H9 (cell line): Measurements from ENCODE around the gene FAM222B. TPM values are rescaled to one million over a fixed set of nuclear protein-coding genes. Genes with fewer than 3 reads are reported as not detected.

ENCODE experiments used
- DNase-seq: peaks from one replicate; pipeline ENCODE4 v3.0.0-alpha.2; 2017
- H2AFZ ChIP-seq: one replicate; pipeline ENCODE4 v1.6.1; 2013; ENCODE audit warnings: mild to moderate bottlenecking, low read length, control low read depth, moderate library complexity
- H2AK5ac ChIP-seq: 2 replicates; pipeline ENCODE4 v1.6.1; 2013; ENCODE audit warnings: low read length, control low read depth, mixed read lengths; ENCODE audit not compliant: insufficient read length
- H2BK120ac ChIP-seq: one replicate; pipeline ENCODE4 v1.6.1; 2013; ENCODE audit warnings: low read depth, mild to moderate bottlenecking, low read length, control low read depth, inconsistent platforms; ENCODE audit not compliant: poor library complexity, severe bottlenecking
- H2BK12ac ChIP-seq: 2 replicates; pipeline ENCODE4 v1.6.1; 2013; ENCODE audit warnings: low read length, control low read depth, mixed read lengths, low read depth; ENCODE audit not compliant: insufficient read length
- H2BK15ac ChIP-seq: 2 replicates; pipeline ENCODE4 v1.6.1; 2013; ENCODE audit warnings: low read depth, low read length, control low read depth
- H2BK20ac ChIP-seq: one replicate; pipeline ENCODE4 v1.6.1; 2013; ENCODE audit warnings: low read depth, mild to moderate bottlenecking, low read length, control low read depth, inconsistent platforms; ENCODE audit not compliant: poor library complexity, severe bottlenecking
- H2BK5ac ChIP-seq: 2 replicates; pipeline ENCODE4 v1.6.1; 2013; ENCODE audit warnings: low read length, control low read depth, mixed read lengths; ENCODE audit not compliant: insufficient read length
- H3K14ac ChIP-seq: 2 replicates; pipeline ENCODE4 v1.6.1; 2013; ENCODE audit warnings: low read length, control low read depth; ENCODE audit not compliant: insufficient read depth
- H3K18ac ChIP-seq: 2 replicates; pipeline ENCODE4 v1.6.1; 2013; ENCODE audit warnings: low read depth, mild to moderate bottlenecking, mixed read lengths, low read length, control low read depth; ENCODE audit not compliant: insufficient read length
- H3K23ac ChIP-seq: 2 replicates; pipeline ENCODE4 v1.6.1; 2013; ENCODE audit warnings: low read length, control low read depth, mixed read lengths, low read depth; ENCODE audit not compliant: insufficient read length
- H3K23me2 ChIP-seq: 2 replicates; pipeline ENCODE4 v1.6.1; 2013; ENCODE audit warnings: low read depth, mild to moderate bottlenecking, mixed read lengths, low read length, control low read depth; ENCODE audit not compliant: insufficient read length, poor library complexity, severe bottlenecking
- H3K27ac ChIP-seq: 2 replicates; pipeline ENCODE4 v1.5.1; 2013; ENCODE audit warnings: low read length, control low read depth, mixed read lengths, low read depth; ENCODE audit not compliant: insufficient read length
- H3K27me3 ChIP-seq: 2 replicates; pipeline ENCODE4 v1.6.1; 2013; ENCODE audit warnings: low read length, control low read depth, inconsistent platforms; ENCODE audit not compliant: insufficient read depth
- H3K4ac ChIP-seq: 2 replicates; pipeline ENCODE4 v1.6.1; 2013; ENCODE audit warnings: low read depth, mild to moderate bottlenecking, control low read depth, inconsistent platforms, low read length, moderate library complexity
- H3K4me1 ChIP-seq: 2 replicates; pipeline ENCODE4 v1.6.1; 2013; ENCODE audit warnings: low read length, control low read depth, inconsistent platforms; ENCODE audit not compliant: insufficient read depth
- H3K4me2 ChIP-seq: 2 replicates; pipeline ENCODE4 v1.6.1; 2013; ENCODE audit warnings: low read length, control low read depth, mixed read lengths; ENCODE audit not compliant: insufficient read length, insufficient read depth
- H3K56ac ChIP-seq: 2 replicates; pipeline ENCODE4 v1.6.1; 2013; ENCODE audit warnings: low read depth, mild to moderate bottlenecking, mixed read lengths, low read length, control low read depth; ENCODE audit not compliant: insufficient read length
- H3K79me1 ChIP-seq: 2 replicates; pipeline ENCODE4 v1.6.1; 2013; ENCODE audit warnings: low read depth, mild to moderate bottlenecking, moderate library complexity, low read length, control low read depth, inconsistent platforms; ENCODE audit not compliant: insufficient read depth, poor library complexity, severe bottlenecking
- H3K79me2 ChIP-seq: 2 replicates; pipeline ENCODE4 v1.6.1; 2013; ENCODE audit warnings: low read length, control low read depth, inconsistent platforms; ENCODE audit not compliant: insufficient read depth
- H3K9ac ChIP-seq: 2 replicates; pipeline ENCODE4 v1.6.1; 2013; ENCODE audit warnings: low read length, control low read depth, mixed read lengths; ENCODE audit not compliant: insufficient read length; ENCODE audit errors: extremely low read depth
- H3K9me3 ChIP-seq: one replicate; pipeline ENCODE4 v1.6.1; 2013; ENCODE audit warnings: low read depth, low read length, inconsistent platforms; ENCODE audit not compliant: control insufficient read depth
- H3T11ph ChIP-seq: one replicate; pipeline ENCODE4 v1.6.1; 2013; ENCODE audit warnings: mild to moderate bottlenecking, low read length, control low read depth, inconsistent platforms
- H4K20me1 ChIP-seq: one replicate; pipeline ENCODE4 v1.6.1; 2013; ENCODE audit not compliant: control insufficient read depth, insufficient read length, insufficient read depth
- H4K5ac ChIP-seq: 2 replicates; pipeline ENCODE4 v1.6.1; 2013; ENCODE audit warnings: low read depth, mild to moderate bottlenecking, mixed read lengths, low read length, control low read depth; ENCODE audit not compliant: insufficient read length
- H4K8ac ChIP-seq: replicated peaks from 2 replicates; pipeline ENCODE4 v1.6.1; 2013; ENCODE audit warnings: low read length, control low read depth, mixed read lengths, low read depth; ENCODE audit not compliant: insufficient read length
- H4K91ac ChIP-seq: 2 replicates; pipeline ENCODE4 v1.6.1; 2013; ENCODE audit warnings: low read depth, mild to moderate bottlenecking, moderate library complexity, mixed read lengths, low read length, control low read depth; ENCODE audit not compliant: insufficient read length
- H3K27ac Mint-ChIP-seq, 3 experiments: 2 replicates in 2 of 3; 3 replicates in 1 of 3; pipeline ENCODE4 v1.8.0; 2020 to 2021; ENCODE audit warnings: mixed read lengths in 3 of 3, mild to moderate bottlenecking in 1 of 3, moderate library complexity in 1 of 3
- H3K27me3 Mint-ChIP-seq: 2 replicates; pipeline ENCODE4 v1.8.0; 2021; ENCODE audit warnings: low read depth, mild to moderate bottlenecking, moderate library complexity, mixed read lengths
- H3K36me3 Mint-ChIP-seq, 3 experiments: 2 replicates in 2 of 3; 3 replicates in 1 of 3; pipeline ENCODE4 v1.8.0; 2020 to 2021; ENCODE audit warnings: low read depth in 3 of 3, mixed read lengths in 3 of 3; ENCODE audit not compliant: insufficient read depth in 1 of 3
- H3K4me1 Mint-ChIP-seq, 2 experiments: 2 replicates each; pipeline ENCODE4 v1.8.0; 2020; ENCODE audit warnings: mixed read lengths in 2 of 2
- H3K4me3 Mint-ChIP-seq, 2 experiments: 2 replicates in 1 of 2; 3 replicates in 1 of 2; pipeline ENCODE4 v1.8.0; 2020 to 2021; ENCODE audit warnings: mild to moderate bottlenecking in 2 of 2, mixed read lengths in 2 of 2, moderate library complexity in 1 of 2
- H3K9me3 Mint-ChIP-seq, 2 experiments: 2 replicates in 1 of 2; 3 replicates in 1 of 2; pipeline ENCODE4 v1.8.0; 2020; ENCODE audit warnings: mild to moderate bottlenecking in 2 of 2, mixed read lengths in 2 of 2, moderate library complexity in 1 of 2
- WGBS: extraction: QIAGEN DNeasy Blood & Tissue Kit; methylation state at CpG from one replicate; pipeline ENCODE4 v1.1.7; 2013; ENCODE audit warnings: missing lambda C conversion rate, low lambda C conversion rate, mixed read lengths; ENCODE audit not compliant: insufficient read length; ENCODE audit errors: extremely low coverage; 5-methylcytosine and 5-hydroxymethylcytosine counted together
- total RNA-seq: library from RNA; stranded (reverse); gene quantifications from 2 replicates; pipeline ENCODE4 v1.2.1, GENCODE V29; 2021
- TF ChIP-seq, protein P1 (sequence below): fragments of 200-600 bp; sonication (generic); conservative IDR thresholded peaks from 3 replicates; pipeline ENCODE4 v1.8.0; 2021; ENCODE audit warnings: antibody characterized with exemption, mild to moderate bottlenecking

The FAM222B gene
- total RNA-seq, 1 experiment from 2014 or later, result 76.1 TPM

DNA sequence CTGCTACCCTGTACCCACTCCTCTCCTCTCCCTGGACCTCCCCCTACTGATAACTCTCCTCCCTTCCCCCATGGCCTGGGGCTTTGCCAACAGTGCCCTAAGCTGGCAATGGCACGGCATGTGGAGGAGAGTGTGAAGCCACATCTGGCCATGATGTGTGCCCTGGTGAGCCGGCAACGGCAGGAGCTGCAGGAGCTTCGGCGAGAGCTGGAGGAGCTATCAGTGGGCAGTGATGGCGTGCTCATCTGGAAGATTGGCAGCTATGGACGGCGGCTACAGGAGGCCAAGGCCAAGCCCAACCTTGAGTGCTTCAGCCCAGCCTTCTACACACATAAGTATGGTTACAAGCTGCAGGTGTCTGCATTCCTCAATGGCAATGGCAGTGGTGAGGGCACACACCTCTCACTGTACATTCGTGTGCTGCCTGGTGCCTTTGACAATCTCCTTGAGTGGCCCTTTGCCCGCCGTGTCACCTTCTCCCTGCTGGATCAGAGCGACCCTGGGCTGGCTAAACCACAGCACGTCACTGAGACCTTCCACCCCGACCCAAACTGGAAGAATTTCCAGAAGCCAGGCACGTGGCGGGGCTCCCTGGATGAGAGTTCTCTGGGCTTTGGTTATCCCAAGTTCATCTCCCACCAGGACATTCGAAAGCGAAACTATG is 93.6 kb downstream of the FAM222B start:
- no peak overlapping the region for H2AK5ac ChIP-seq
- peak overlapping the region in 1 of 2 experiments; percentile 44; a peak in 1 of 5 replicates for H3K4me3 Mint-ChIP-seq
- peaks cover 47 to 74% (median 47%) of the 10 kb centered on the region in 3 experiments for H3K36me3 Mint-ChIP-seq
- no peak overlapping the region for H2BK120ac ChIP-seq
- peaks cover 14 to 31% of the 10 kb centered on the region in 2 experiments for H3K4me1 Mint-ChIP-seq
- TF ChIP-seq, protein P1, sequence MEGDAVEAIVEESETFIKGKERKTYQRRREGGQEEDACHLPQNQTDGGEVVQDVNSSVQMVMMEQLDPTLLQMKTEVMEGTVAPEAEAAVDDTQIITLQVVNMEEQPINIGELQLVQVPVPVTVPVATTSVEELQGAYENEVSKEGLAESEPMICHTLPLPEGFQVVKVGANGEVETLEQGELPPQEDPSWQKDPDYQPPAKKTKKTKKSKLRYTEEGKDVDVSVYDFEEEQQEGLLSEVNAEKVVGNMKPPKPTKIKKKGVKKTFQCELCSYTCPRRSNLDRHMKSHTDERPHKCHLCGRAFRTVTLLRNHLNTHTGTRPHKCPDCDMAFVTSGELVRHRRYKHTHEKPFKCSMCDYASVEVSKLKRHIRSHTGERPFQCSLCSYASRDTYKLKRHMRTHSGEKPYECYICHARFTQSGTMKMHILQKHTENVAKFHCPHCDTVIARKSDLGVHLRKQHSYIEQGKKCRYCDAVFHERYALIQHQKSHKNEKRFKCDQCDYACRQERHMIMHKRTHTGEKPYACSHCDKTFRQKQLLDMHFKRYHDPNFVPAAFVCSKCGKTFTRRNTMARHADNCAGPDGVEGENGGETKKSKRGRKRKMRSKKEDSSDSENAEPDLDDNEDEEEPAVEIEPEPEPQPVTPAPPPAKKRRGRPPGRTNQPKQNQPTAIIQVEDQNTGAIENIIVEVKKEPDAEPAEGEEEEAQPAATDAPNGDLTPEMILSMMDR, result no peak
- no peak overlapping the region for H3T11ph ChIP-seq
- peaks cover 16% of the 10 kb centered on the region; the same call in 1 of the 2 replicates for H3K79me2 ChIP-seq
- H3K79me1 ChIP-seq, result no peaks in the 10 kb centered on the region
- no peak overlapping the region for H4K91ac ChIP-seq
- no peak overlapping the region for H2BK15ac ChIP-seq
- peaks cover 5% of the 10 kb centered on the region; the same call in 1 of the 2 replicates for H3K4me1 ChIP-seq
- no peak overlapping the region for H3K9ac ChIP-seq
- no peak overlapping the region for H3K18ac ChIP-seq
- H3K56ac ChIP-seq, result no peak overlapping the region
- H3K27me3 ChIP-seq, result no peaks in the 10 kb centered on the region
- peak; percentile 49 for DNase-seq
- no peak overlapping the region for H4K8ac ChIP-seq
- no peak overlapping the region for H4K5ac ChIP-seq
- no peak overlapping the region for H3K4ac ChIP-seq
- no peak overlapping the region for H3K4me2 ChIP-seq
- no peaks in the 10 kb centered on the region for H4K20me1 ChIP-seq
- H2BK20ac ChIP-seq, result no peak overlapping the region
- H3K27ac Mint-ChIP-seq, result peak overlapping the region in 1 of 3 experiments; percentile 94; a peak in 5 of 7 replicates
- no peak overlapping the region for H3K23ac ChIP-seq
- no peaks in the 10 kb centered on the region for H3K9me3 Mint-ChIP-seq
- no peaks in the 10 kb centered on the region; the same call in none of the 2 replicates for H3K27me3 Mint-ChIP-seq
- H3K27ac ChIP-seq, result no peak overlapping the region
- H3K14ac ChIP-seq, result no peak overlapping the region
- H2BK5ac ChIP-seq, result no peak overlapping the region
- no peak overlapping the region for H2AFZ ChIP-seq
- H3K9me3 ChIP-seq, result no peaks in the 10 kb centered on the region
- no CpG with 5 or more reads among the region's 18 CpGs for WGBS
- no peak overlapping the region for H2BK12ac ChIP-seq
- H3K23me2 ChIP-seq, result peaks cover 8% of the 10 kb centered on the region
